GM20000 (cell line): ENCODE measurements around the gene ECT2L.
A peak's percentile ranks its signal among the peaks of the same experiment; 100 is the strongest.

ENCODE experiments used
- DNase-seq: peaks from one replicate; pipeline ENCODE4 v3.0.0; 2012; ENCODE audit warnings: low spot score
- TF ChIP-seq, protein P1 (sequence below): IDR thresholded peaks from 2 replicates; pipeline ENCODE4 v1.5.1; 2012; ENCODE audit warnings: mild to moderate bottlenecking, control low read depth; ENCODE audit errors: extremely low read depth, missing control alignments

Gene ECT2L

DNA sequence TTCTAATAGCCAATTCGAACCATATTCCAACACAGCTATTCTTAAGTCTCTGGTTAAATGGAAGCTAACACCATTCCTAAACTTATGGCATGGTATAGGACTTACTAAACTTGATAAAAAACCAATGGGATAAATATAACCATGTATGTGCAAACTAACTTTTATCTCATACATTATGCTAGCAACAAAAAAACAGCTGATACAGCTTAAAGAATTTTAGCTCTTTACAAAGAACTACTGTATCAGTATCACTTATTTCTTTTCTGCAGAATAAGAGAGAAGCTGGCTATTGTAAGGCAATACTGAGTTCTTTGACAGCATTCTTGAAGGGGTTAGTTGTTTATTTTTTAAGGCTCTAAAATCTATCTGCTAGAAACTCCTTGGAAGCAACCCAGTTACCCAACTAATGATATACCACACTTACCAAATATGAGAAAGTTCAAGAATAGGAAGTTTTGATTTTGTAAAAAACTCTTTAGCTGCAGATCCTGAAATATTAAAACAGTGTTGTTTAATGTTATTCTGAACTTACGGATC, 147.3 kb downstream of the ECT2L start:
- TF ChIP-seq, protein P1, sequence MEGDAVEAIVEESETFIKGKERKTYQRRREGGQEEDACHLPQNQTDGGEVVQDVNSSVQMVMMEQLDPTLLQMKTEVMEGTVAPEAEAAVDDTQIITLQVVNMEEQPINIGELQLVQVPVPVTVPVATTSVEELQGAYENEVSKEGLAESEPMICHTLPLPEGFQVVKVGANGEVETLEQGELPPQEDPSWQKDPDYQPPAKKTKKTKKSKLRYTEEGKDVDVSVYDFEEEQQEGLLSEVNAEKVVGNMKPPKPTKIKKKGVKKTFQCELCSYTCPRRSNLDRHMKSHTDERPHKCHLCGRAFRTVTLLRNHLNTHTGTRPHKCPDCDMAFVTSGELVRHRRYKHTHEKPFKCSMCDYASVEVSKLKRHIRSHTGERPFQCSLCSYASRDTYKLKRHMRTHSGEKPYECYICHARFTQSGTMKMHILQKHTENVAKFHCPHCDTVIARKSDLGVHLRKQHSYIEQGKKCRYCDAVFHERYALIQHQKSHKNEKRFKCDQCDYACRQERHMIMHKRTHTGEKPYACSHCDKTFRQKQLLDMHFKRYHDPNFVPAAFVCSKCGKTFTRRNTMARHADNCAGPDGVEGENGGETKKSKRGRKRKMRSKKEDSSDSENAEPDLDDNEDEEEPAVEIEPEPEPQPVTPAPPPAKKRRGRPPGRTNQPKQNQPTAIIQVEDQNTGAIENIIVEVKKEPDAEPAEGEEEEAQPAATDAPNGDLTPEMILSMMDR = no peak
- DNase-seq = no peak

DNA sequence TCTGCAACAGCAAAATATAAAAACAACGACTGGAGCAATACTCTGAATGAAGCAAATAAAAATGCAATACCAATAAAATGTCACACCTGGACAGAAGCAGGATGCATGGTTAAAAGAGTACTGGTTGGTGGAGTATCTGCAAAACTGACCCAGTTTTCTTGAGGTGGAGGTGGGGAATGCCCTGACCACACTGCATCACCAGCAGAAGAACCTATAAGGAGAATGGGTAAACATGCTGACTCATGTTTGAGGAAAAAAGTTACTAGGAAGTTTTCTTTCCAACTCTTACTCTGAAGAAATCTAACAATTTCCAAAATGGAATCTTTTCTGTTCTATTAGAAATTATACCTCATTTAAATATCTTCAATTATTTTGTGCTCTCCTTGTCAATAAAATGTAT, 148.5 kb downstream of the ECT2L start:
- TF ChIP-seq, protein P1 = no peak
- peak; percentile 14 for DNase-seq

DNA sequence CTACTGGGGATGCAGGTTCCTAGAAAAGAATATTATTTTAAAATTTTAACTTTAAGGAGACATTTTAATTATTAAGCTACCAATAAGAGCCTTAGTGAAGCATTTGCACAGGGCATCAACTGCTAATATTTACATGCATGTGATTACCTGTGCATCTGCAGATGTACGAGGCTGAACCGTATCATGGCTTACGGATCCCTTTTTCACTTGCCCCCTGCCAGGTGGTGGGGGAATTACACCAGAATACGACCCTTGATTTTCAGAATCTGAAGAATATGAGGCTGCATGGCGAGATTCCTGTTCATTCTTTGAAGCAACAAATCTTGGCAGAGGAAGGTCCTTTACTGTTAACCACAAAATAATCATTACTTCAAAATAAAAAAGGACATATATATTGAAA, 149.5 kb downstream of the ECT2L start:
- no peak for DNase-seq
- TF ChIP-seq, protein P1 = no peak

DNA sequence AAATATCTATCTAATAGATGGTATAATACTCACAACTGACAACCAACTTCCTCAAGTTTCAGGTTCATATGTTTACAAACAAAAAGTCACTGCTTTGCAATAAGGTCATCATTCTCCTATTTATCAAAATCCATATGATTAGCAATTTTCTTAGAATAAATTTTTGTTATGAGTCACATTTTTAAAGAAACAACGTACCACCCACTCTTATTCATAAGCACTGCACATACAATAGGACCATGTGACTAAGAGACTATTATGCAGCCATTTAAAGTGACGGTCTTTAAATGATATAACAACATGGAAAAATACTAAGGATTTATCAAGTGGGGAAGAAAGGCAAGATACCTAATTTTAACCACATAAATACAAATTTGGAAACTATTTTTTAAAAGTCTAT, 152.1 kb downstream of the ECT2L start:
- DNase-seq = no peak

DNA sequence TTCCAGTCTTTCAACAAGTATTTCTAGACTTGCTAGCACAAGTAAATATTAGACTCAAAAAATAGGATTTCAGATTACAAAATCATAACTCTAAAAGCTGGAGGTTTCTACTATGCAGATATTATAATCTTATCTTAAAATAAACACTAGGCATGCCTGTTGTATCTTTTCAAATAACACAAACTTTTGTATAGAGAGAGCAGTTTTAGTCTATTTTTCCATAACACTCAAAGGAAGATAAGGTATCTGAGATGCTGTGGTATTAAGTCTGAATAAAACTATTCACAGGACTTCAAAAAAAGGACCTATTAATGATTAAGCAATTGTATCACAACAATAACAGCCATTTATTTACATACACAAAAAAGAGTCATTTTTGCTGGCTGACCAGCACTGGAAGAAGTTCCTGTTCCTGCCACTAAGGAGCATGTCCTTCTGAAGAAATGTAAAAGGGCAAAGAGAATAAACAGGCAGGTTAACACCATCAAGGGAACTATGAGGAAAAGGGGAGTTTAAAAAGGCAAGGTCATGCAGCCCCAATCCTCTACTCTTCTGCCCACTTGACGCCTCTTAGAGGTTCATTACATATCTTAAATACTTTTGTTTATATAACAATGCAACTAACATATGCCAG, 152.8 kb downstream of the ECT2L start:
- TF ChIP-seq, protein P1 = no peak
- DNase-seq = no peak

More for the DNA sequence above, 152.1 kb downstream of the ECT2L start:
- TF ChIP-seq, protein P1 = no peak

DNA sequence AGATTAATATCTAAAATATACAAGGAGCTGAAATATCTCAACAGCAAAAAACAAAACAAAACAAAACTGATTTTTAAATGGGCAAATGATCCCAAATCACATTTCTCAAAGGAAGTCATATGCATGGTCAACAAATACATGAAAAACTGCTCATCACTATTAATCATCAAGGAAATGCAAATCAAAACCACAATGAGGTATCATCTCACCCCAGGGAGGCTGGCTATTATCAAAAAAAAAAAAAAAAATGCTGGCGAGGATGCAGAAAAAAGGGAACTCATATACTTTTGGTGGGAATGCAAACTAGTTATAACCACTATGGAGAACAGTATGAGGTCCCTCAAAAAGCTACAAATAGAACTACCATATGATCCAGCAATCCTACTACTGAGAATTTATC, 157.6 kb downstream of the ECT2L start:
- no peak for DNase-seq

More for the DNA sequence above, 157.6 kb downstream of the ECT2L start:
- TF ChIP-seq, protein P1 = no peak
